ENCODE measurements around the gene STRN4.

- TF ChIP-seq POLR2A (IDR thresholded peaks at IDR 0.05; ENCODE audit: low read depth, low read length) (no peak), POLR2AphosphoS5 (IDR thresholded peaks at IDR 0.05; ENCODE audit: low read depth, low read length) (no peak)
Measured at GRCh38 chr19:46678110-46678732, 68.0 kb downstream of the STRN4 start.

Data from GM12891 (cell line).